ENCODE measurements around the gene TDRKH.
"Not testable (repeated sequence)": the region's sequence is repeated elsewhere in the genome, so short reads cannot be mapped to it uniquely, and the experiment has no call there.

The TDRKH gene

GRCh38 chr1:151762941-151763921, 27.1 kb downstream of the TDRKH start, which contains the start of gene MRPL9:
MRPL9 (minus strand) TSS chr1:151763496; CDS start chr1:151763479, 17 bp downstream.
- DNase-seq (ENCODE audit: low read depth): peak; percentile 73

GRCh38 chr1:151760597-151761385, 29.5 kb downstream of the TDRKH start:
- no peak for DNase-seq (ENCODE audit: low read depth)

- DNase-seq (ENCODE audit: low read depth): no peak
Measured at GRCh38 chr1:151759241-151759640, 31.1 kb downstream of the TDRKH start.

- DNase-seq (ENCODE audit: low read depth): no peak
Measured at GRCh38 chr1:151756291-151756690, 34.0 kb downstream of the TDRKH start.

- no peak for DNase-seq (ENCODE audit: low read depth)
Measured at GRCh38 chr1:151741516-151741915, 48.8 kb downstream of the TDRKH start.

- no peak for DNase-seq (ENCODE audit: low read depth)
Measured at GRCh38 chr1:151739590-151740355, 50.5 kb downstream of the TDRKH start.

GRCh38 chr1:151737479-151737878, 52.8 kb downstream of the TDRKH start:
- DNase-seq (ENCODE audit: low read depth): no peak

- no peak for DNase-seq (ENCODE audit: low read depth)
Measured at GRCh38 chr1:151737026-151737425, 53.3 kb downstream of the TDRKH start.

GRCh38 chr1:151733995-151734394, 56.3 kb downstream of the TDRKH start:
- not testable (repeated sequence) for DNase-seq (ENCODE audit: low read depth)

- no peak for DNase-seq (ENCODE audit: low read depth)
Measured at GRCh38 chr1:151733126-151733525, 57.2 kb downstream of the TDRKH start.

GRCh38 chr1:151729966-151730291, 60.4 kb downstream of the TDRKH start:
- DNase-seq (ENCODE audit: low read depth): no peak

- DNase-seq (ENCODE audit: low read depth): no peak
Measured at GRCh38 chr1:151729157-151729965, 60.9 kb downstream of the TDRKH start.

GRCh38 chr1:151728151-151729054, 61.9 kb downstream of the TDRKH start:
- no peak for DNase-seq (ENCODE audit: low read depth)

- DNase-seq (ENCODE audit: low read depth): no peak
Measured at GRCh38 chr1:151723726-151724370, 66.5 kb downstream of the TDRKH start.

All from stimulated activated CD8-positive, alpha-beta memory T cell treated with anti-CD3 and anti-CD28 coated beads, Interleukin-7, amount 100 ng/mL, for 24 hours (primary cell).